ENCODE data around the gene ANAPC13.

Gene ANAPC13

GRCh38 chr3:134449277-134449676 is 36.5 kb downstream of the ANAPC13 start:
- no peak for DNase-seq

GRCh38 chr3:134448664-134449063 is 37.1 kb downstream of the ANAPC13 start:
- no peak for DNase-seq

GRCh38 chr3:134447351-134447750 is 38.4 kb downstream of the ANAPC13 start:
- DNase-seq = no peak

- DNase-seq = no peak
Observed at GRCh38 chr3:134446800-134447199, 39.0 kb downstream of the ANAPC13 start.

- DNase-seq = no peak
Observed at GRCh38 chr3:134445636-134446035, 40.1 kb downstream of the ANAPC13 start.

GRCh38 chr3:134445095-134445494 is 40.7 kb downstream of the ANAPC13 start:
- DNase-seq = no peak

GRCh38 chr3:134441821-134442220 is 44.0 kb downstream of the ANAPC13 start:
- DNase-seq = no peak

GRCh38 chr3:134441321-134441720 is 44.5 kb downstream of the ANAPC13 start:
- no peak for DNase-seq

- no peak for DNase-seq
Observed at GRCh38 chr3:134437211-134437752, 48.5 kb downstream of the ANAPC13 start.

GRCh38 chr3:134432236-134432635 is 53.5 kb downstream of the ANAPC13 start:
- no peak for DNase-seq

- DNase-seq = no peak
Observed at GRCh38 chr3:134430950-134431445, 54.8 kb downstream of the ANAPC13 start.

- no peak for DNase-seq
Observed at GRCh38 chr3:134430174-134430573, 55.6 kb downstream of the ANAPC13 start.

GRCh38 chr3:134428401-134428800 is 57.4 kb downstream of the ANAPC13 start:
- DNase-seq = no peak
